GM23248 (cell line): ENCODE results near the gene MYCN.

ENCODE experiments used
- EZH2 ChIP-seq: fragments of 200-600 bp; sonication (generic); IDR thresholded peaks from 2 replicates; pipeline ENCODE4 v1.6.1; 2018; ENCODE audit warnings: antibody characterized with exemption, mild to moderate bottlenecking; ENCODE audit not compliant: insufficient read depth, poor library complexity, severe bottlenecking
- EZH2phosphoT487 ChIP-seq: fragments of 200-600 bp; sonication (generic); IDR thresholded peaks from 2 replicates; pipeline ENCODE4 v1.6.1; 2018; ENCODE audit warnings: antibody characterized with exemption, moderate library complexity, mild to moderate bottlenecking, low read depth; ENCODE audit not compliant: insufficient read depth

- TF ChIP-seq EZH2 (no peak), EZH2phosphoT487 (no peak)
Measured at GRCh38 chr2:15975676-15976075, 35.3 kb downstream of the MYCN start.
